Kidney (tissue), 22 donors: ENCODE measurements around the gene ACADVL. TPM values are rescaled to one million over a fixed set of nuclear protein-coding genes. Genes with fewer than 3 reads are reported as not detected.
"Not testable (repeated sequence)": the region's sequence is repeated elsewhere in the genome, so short reads cannot be mapped to it uniquely, and the experiment has no call there.

ENCODE experiments used
- DNase-seq, 5 donors: peaks; one replicate each; pipeline ENCODE4 v3.0.0-alpha.2; 2013 to 2020
- FAIRE-seq: peaks from 2 replicates; lab custom pipeline; 2012; peaks lifted over from hg19 to GRCh38; lab: Jason Lieb, UNC
- H3K27ac ChIP-seq, 2 donors: one replicate each; pipeline ENCODE4 v1.7.0; 2013; ENCODE audit warnings: low read depth in 2 of 2, low read length in 2 of 2, inconsistent platforms in 1 of 2
- H3K27me3 ChIP-seq: one replicate; pipeline ENCODE4 v1.7.1; 2013; ENCODE audit warnings: low read length, inconsistent platforms; ENCODE audit not compliant: control insufficient read depth, insufficient read depth
- H3K36me3 ChIP-seq, 3 donors: one replicate each; pipeline versions ENCODE4 v1.7.0 to v1.7.1; 2013; ENCODE audit warnings: low read length in 3 of 3, control low read depth in 1 of 3, inconsistent platforms in 1 of 3; ENCODE audit not compliant: insufficient read depth in 3 of 3, control insufficient read depth in 2 of 3
- H3K4me1 ChIP-seq, 3 donors: one replicate each; pipeline versions ENCODE4 v1.7.0 to v1.7.1; 2013; ENCODE audit warnings: low read length in 3 of 3, inconsistent platforms in 1 of 3, low read depth in 1 of 3; ENCODE audit not compliant: control insufficient read depth in 2 of 3, insufficient read depth in 2 of 3
- H3K4me3 ChIP-seq, 3 donors: one replicate each; pipeline versions ENCODE4 v1.7.0 to v1.8.1; 2013; ENCODE audit warnings: low read length in 3 of 3, control low read depth in 1 of 3, inconsistent platforms in 1 of 3
- H3K9ac ChIP-seq, 3 donors: one replicate each; pipeline versions ENCODE4 v1.7.0 to v1.7.1; 2013; ENCODE audit warnings: low read length in 3 of 3, control low read depth in 1 of 3, inconsistent platforms in 1 of 3
- H3K9me3 ChIP-seq, 3 donors: one replicate each; pipeline versions ENCODE4 v1.7.0 to v1.7.1; 2013; ENCODE audit warnings: low read length in 3 of 3, control low read depth in 1 of 3, inconsistent platforms in 1 of 3; ENCODE audit not compliant: control insufficient read depth in 2 of 3, insufficient read depth in 1 of 3
- CTCF ChIP-seq: IDR thresholded peaks from 3 replicates; pipeline ENCODE4 v1.5.1; 2012; ENCODE audit warnings: mild to moderate bottlenecking, moderate library complexity, borderline replicate concordance; ENCODE audit not compliant: insufficient read depth; ENCODE audit errors: extremely low read depth
- intact Hi-C: fragments of 100-400 bp; cut with DNase I; formaldehyde crosslinking; loops from one replicate; pipeline ENCODE4 v1.11.1; 2022
- long read RNA-seq, 10 donors: library from polyadenylated mRNA in 1 of 10; unstranded in 1 of 10; transcript quantifications; one replicate each; pipeline ENCODE4 v2.0.0 and lab custom pipeline, GENCODE V29; 2021 to 2026
- polyA plus RNA-seq: library from polyadenylated mRNA; stranded (reverse); fragments of 350-450 nt; fragmentation: Illumina TruSeq; extraction: RNeasy Lipid Tissue Mini Kit (QIAGEN cat#74804); gene quantifications from one replicate; pipeline ENCODE4 v1.2.3, GENCODE V29; 2014; ENCODE audit warnings: low read depth, low replicate concordance; ENCODE audit not compliant: insufficient read depth
- total RNA-seq: library from RNA; stranded (reverse); fragmentation: NEBNext Ultra II Directional; extraction: Animal tissue kit (Norgen Biotek cat#: 25700); gene quantifications from one replicate; pipeline ENCODE4 v1.2.1, GENCODE V29; 2021
- donor health status: control.
- donor health status: control.
- donor health status: control.
- donor health status: control.
- donor health status: control.
- donor health status: DM: yes; HTN: yes; CAD: no.
- donor health status: Normal renal cell carcinoma (clear cell type).

Gene ACADVL
- 689 TPM for total RNA-seq
- 1,202 TPM for polyA plus RNA-seq
- long read RNA-seq, donor 1, transcript ACADVL-214 (1 exons, 1,732 nt), result minor isoform, 7 of 129 reads
- long read RNA-seq, donor 1, transcript ACADVL-206 (8 exons, 1,212 nt), result minor isoform, 8 of 129 reads
- long read RNA-seq, donor 1, transcript ACADVL-203 (20 exons, 2,323 nt), result major isoform, 13 of 129 reads
- long read RNA-seq, donor 1, partial matches to known transcripts, result 95 of 129 reads
- long read RNA-seq, donor 1, other reads (novel, unspliced or antisense), result 0 of 129 reads
- long read RNA-seq, donor 2, transcript ACADVL-203 (20 exons, 2,323 nt), result major isoform, 18 of 60 reads
- long read RNA-seq, donor 2, transcript ACADVL-214 (1 exons, 1,732 nt), result minor isoform, 11 of 60 reads
- long read RNA-seq, donor 2, transcript ACADVL-206 (8 exons, 1,212 nt), result minor isoform, 8 of 60 reads
- long read RNA-seq, donor 2, partial matches to known transcripts, result 14 of 60 reads
- long read RNA-seq, donor 2, other reads (novel, unspliced or antisense), result 0 of 60 reads
- long read RNA-seq, donor 3, transcript ACADVL-214 (1 exons, 1,732 nt), result minor isoform, 10 of 74 reads
- long read RNA-seq, donor 3, transcript ACADVL-206 (8 exons, 1,212 nt), result minor isoform, 11 of 74 reads
- long read RNA-seq, donor 3, transcript ACADVL-215 (5 exons, 709 nt), result minor isoform, 8 of 74 reads
- long read RNA-seq, donor 3, transcript ACADVL-203 (20 exons, 2,323 nt), result major isoform, 16 of 74 reads
- long read RNA-seq, donor 3, partial matches to known transcripts, result 18 of 74 reads
- long read RNA-seq, donor 3, other reads (novel, unspliced or antisense), result 0 of 74 reads
- long read RNA-seq, donor 4, transcript ACADVL-206 (8 exons, 1,212 nt), result minor isoform, 7 of 80 reads
- long read RNA-seq, donor 4, transcript ACADVL-214 (1 exons, 1,732 nt), result minor isoform, 10 of 80 reads
- long read RNA-seq, donor 4, transcript ACADVL-203 (20 exons, 2,323 nt), result major isoform, 24 of 80 reads
- long read RNA-seq, donor 4, partial matches to known transcripts, result 31 of 80 reads
- long read RNA-seq, donor 4, other reads (novel, unspliced or antisense), result 0 of 80 reads
- long read RNA-seq, donor 5, partial matches to known transcripts, result 0 of 1 reads
- long read RNA-seq, donor 5, other reads (novel, unspliced or antisense), result 0 of 1 reads
- long read RNA-seq, donor 6, partial matches to known transcripts, result 0 of 14 reads
- long read RNA-seq, donor 6, other reads (novel, unspliced or antisense), result 0 of 14 reads
- long read RNA-seq, donor 7, transcript ACADVL-214 (1 exons, 1,732 nt), result minor isoform, 5 of 751 reads
- long read RNA-seq, donor 7, transcript ACADVL-203 (20 exons, 2,323 nt), result major isoform, 370 of 751 reads
- long read RNA-seq, donor 7, transcript ACADVL-201 (19 exons, 2,352 nt), result minor isoform, 25 of 751 reads
- long read RNA-seq, donor 7, transcript ACADVL-215 (5 exons, 709 nt), result minor isoform, 5 of 751 reads
- long read RNA-seq, donor 7, partial matches to known transcripts, result 197 of 751 reads
- long read RNA-seq, donor 7, other reads (novel, unspliced or antisense), result 142 of 751 reads
- long read RNA-seq, donor 8, transcript ACADVL-206 (8 exons, 1,212 nt), result minor isoform, 7 of 48 reads
- long read RNA-seq, donor 8, transcript ACADVL-214 (1 exons, 1,732 nt), result minor isoform, 9 of 48 reads
- long read RNA-seq, donor 8, transcript ACADVL-203 (20 exons, 2,323 nt), result major isoform, 17 of 48 reads
- long read RNA-seq, donor 8, partial matches to known transcripts, result 5 of 48 reads
- long read RNA-seq, donor 8, other reads (novel, unspliced or antisense), result 0 of 48 reads
- long read RNA-seq, donor 9, transcript ACADVL-209 (2 exons, 562 nt), result minor isoform, 5 of 32 reads
- long read RNA-seq, donor 9, transcript ACADVL-203 (20 exons, 2,323 nt), result major isoform, 9 of 32 reads
- long read RNA-seq, donor 9, transcript ACADVL-206 (8 exons, 1,212 nt), result minor isoform, 5 of 32 reads
- long read RNA-seq, donor 9, transcript ACADVL-214 (1 exons, 1,732 nt), result minor isoform, 7 of 32 reads
- long read RNA-seq, donor 9, partial matches to known transcripts, result 0 of 32 reads
- long read RNA-seq, donor 9, other reads (novel, unspliced or antisense), result 0 of 32 reads
- long read RNA-seq, donor 10, transcript ACADVL-203 (20 exons, 2,323 nt), result minor isoform, 14 of 100 reads
- long read RNA-seq, donor 10, transcript ACADVL-206 (8 exons, 1,212 nt), result minor isoform, 12 of 100 reads
- long read RNA-seq, donor 10, transcript ACADVL-209 (2 exons, 562 nt), result minor isoform, 6 of 100 reads
- long read RNA-seq, donor 10, transcript ACADVL-214 (1 exons, 1,732 nt), result major isoform, 25 of 100 reads
- long read RNA-seq, donor 10, partial matches to known transcripts, result 25 of 100 reads
- long read RNA-seq, donor 10, other reads (novel, unspliced or antisense), result 8 of 100 reads

GRCh38 chr17:7219812-7220592, at the start of gene ACADVL, which contains the start of gene DLG4:
Gene ACADVL (plus strand): TSS chr17:7219938. CDS start chr17:7219985, 47 bp downstream.
Gene DLG4 (minus strand): TSS chr17:7219836.
- intact Hi-C loops, result no loop called here
- H3K4me1 ChIP-seq, result peaks cover 7 to 51% (median 40%) of the 10 kb centered on the region in 3 donors
- no peak for FAIRE-seq

GRCh38 chr17:7172522-7173191, 47.1 kb upstream of the ACADVL start:
- DNase-seq, result peak in 1 of 5 donors; percentile 14
- H3K9ac ChIP-seq, H3K36me3 ChIP-seq, H3K9me3 ChIP-seq, H3K27me3 ChIP-seq, H3K27ac ChIP-seq, H3K4me3 ChIP-seq, FAIRE-seq, intact Hi-C loops: not testable (repeated sequence)
- H3K4me1 ChIP-seq, result peaks cover 6 to 10% (median 7%) of the 10 kb centered on the region in 3 donors

More at GRCh38 chr17:7219812-7220592, at the start of gene ACADVL, which contains the start of gene DLG4:
- Histone ChIP-seq H3K27ac (peak within 1 kb of the TSS; percentile 100), H3K9me3 (no peaks in the 10 kb centered on the region), H3K36me3 (peaks cover 5 to 33% (median 27%) of the 10 kb centered on the region in 3 donors), H3K27me3 (no peaks in the 10 kb centered on the region), H3K9ac (peak within 1 kb of the TSS; percentile 63 to 99 (median 90)), H3K4me3 (peak within 1 kb of the TSS; percentile 74 to 91 (median 81))
- peak; percentile 89 to 98 (median 92) for DNase-seq
- TF ChIP-seq CTCF, result no peak
